Gastroesophageal sphincter (tissue), 3 donors: ENCODE data around the gene LSM4.

Experiments
- EP300 ChIP-seq: sonication (generic); formaldehyde crosslinking; IDR thresholded peaks from one replicate; pipeline ENCODE4 v1.6.1; 2017; ENCODE audit warnings: antibody characterized with exemption, mild to moderate bottlenecking
- POLR2A ChIP-seq, 2 donors: fragments of 450-650 bp; IDR thresholded peaks; one replicate each; pipeline ENCODE4 v1.6.1; 2017; ENCODE audit warnings: antibody characterized with exemption in 2 of 2, mild to moderate bottlenecking in 2 of 2, moderate library complexity in 1 of 2
- TF ChIP-seq, protein P1 (sequence below), 4 experiments: fragments of 200-600 bp in 2 of 4; fragments of 450-650 bp in 2 of 4; sonication (generic) in 1 of 4; IDR thresholded peaks; one replicate each; pipeline ENCODE4 v1.5.1; 2017 to 2019; ENCODE audit warnings: antibody characterized with exemption in 4 of 4, mild to moderate bottlenecking in 2 of 4, moderate library complexity in 2 of 4

DNA sequence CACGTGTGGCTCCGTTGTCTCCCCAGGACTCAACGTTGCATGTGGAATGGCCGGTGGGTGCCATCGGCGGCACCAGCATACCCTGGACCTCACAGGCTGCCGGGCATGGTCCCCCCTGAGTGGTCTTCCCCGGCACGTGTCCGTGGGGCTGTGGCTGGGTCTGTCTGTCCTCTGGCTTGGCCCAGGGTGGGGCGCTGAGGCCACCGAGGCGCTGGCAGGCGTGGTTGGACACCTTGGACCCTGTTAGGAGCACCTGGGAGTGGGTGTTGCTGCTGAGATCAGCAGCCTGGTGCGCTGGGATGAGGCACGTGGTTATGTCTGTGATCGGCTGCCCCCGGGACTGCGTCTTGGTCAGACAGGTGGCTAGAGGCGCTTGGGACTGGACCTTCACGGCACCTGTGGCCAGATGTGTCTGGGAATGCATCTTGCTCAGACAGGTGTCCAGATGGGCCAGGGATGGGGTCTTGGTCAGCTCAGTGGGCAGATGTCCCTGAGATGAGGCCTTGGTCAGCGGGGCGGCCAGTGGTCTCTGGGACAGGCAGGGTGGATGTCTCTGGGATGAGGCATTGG lies 57.8 kb downstream of the LSM4 start:
- no peak for TF ChIP-seq POLR2A (IDR thresholded peaks at IDR 0.05)
- no peak for TF ChIP-seq EP300
- TF ChIP-seq, protein P1, sequence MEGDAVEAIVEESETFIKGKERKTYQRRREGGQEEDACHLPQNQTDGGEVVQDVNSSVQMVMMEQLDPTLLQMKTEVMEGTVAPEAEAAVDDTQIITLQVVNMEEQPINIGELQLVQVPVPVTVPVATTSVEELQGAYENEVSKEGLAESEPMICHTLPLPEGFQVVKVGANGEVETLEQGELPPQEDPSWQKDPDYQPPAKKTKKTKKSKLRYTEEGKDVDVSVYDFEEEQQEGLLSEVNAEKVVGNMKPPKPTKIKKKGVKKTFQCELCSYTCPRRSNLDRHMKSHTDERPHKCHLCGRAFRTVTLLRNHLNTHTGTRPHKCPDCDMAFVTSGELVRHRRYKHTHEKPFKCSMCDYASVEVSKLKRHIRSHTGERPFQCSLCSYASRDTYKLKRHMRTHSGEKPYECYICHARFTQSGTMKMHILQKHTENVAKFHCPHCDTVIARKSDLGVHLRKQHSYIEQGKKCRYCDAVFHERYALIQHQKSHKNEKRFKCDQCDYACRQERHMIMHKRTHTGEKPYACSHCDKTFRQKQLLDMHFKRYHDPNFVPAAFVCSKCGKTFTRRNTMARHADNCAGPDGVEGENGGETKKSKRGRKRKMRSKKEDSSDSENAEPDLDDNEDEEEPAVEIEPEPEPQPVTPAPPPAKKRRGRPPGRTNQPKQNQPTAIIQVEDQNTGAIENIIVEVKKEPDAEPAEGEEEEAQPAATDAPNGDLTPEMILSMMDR (IDR thresholded peaks at IDR 0.05) = no peak
